ENCODE data around the gene TNPO2.
"Not testable (repeated sequence)": the region's sequence is repeated elsewhere in the genome, so short reads cannot be mapped to it uniquely, and the experiment has no call there.

TNPO2 gene

DNA sequence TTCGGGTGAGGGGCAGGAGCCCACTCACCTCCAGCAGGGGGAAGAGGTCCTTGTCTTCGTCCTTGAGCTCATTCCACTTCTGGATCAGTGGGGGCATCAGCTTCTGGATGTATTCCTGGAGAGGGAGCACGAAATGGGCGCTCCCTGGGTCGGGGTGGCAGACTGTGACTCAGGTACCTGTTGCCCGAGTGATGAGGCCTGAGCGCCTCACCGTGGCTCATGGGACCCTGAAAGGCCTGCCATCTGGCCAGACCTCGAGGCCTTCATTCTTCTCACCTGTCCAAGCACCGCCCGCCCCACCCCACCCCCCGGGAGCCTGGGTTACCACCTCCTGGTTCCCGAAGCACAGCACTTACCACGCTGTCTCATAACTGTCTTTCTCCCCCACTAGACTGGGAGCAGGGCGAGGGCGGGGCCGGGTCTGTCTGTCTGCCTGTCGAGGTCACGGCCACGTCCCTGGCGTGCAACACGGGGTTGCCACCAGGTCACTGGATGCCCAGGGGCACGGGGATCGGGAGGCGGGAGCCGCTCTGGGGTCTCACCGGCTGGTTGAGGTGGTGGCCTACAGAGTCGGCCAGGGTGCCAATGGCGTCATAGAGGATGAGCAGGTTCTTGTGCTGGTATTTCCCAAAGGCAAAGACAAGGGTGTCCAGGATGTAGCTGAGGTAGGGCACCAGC is 17.9 kb downstream of the TNPO2 start:
- DNase-seq (ENCODE audit: low read depth in 2 of 2) = no peak

DNA sequence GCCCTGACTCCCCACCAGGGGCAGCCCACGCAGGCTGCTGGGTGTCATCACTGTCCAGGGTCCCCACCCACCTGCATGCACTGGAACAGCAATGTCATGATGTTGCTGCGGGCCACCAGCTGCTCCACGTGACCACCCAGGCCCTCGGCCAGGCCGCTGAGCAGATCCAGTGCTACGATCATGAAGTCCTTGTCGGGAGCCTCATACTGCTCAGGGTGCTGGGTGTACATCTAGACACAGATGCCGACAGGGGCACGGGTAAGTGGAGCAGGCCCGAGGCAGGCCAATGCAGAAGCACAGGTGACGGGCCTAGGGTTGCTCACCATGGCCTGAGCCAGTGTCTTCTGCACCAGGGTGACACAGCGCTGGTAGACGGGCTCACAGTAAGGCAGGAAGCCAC is 18.6 kb downstream of the TNPO2 start:
- DNase-seq (ENCODE audit: low read depth in 2 of 2) = no peak

DNA sequence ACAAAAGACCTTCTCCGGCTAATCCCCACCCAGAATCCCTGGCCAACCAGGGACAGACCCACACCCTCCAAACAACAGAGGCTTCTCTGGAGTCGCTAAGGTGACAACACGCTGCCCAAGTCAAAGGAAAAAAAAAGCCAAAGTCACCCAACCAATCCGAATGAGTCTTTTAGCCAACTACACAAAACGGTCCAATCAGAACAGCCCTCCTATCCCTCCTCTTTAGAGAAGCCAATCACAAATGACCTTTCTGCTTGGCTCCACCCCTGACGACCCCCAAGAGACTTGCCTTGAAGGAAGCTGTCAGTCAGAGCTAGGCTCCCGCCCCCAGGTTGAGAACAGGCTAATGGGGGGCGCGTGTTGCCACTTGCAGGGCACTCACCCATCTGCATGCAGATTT is 20.7 kb downstream of the TNPO2 start:
- DNase-seq (ENCODE audit: low read depth in 2 of 2) = no peak

DNA sequence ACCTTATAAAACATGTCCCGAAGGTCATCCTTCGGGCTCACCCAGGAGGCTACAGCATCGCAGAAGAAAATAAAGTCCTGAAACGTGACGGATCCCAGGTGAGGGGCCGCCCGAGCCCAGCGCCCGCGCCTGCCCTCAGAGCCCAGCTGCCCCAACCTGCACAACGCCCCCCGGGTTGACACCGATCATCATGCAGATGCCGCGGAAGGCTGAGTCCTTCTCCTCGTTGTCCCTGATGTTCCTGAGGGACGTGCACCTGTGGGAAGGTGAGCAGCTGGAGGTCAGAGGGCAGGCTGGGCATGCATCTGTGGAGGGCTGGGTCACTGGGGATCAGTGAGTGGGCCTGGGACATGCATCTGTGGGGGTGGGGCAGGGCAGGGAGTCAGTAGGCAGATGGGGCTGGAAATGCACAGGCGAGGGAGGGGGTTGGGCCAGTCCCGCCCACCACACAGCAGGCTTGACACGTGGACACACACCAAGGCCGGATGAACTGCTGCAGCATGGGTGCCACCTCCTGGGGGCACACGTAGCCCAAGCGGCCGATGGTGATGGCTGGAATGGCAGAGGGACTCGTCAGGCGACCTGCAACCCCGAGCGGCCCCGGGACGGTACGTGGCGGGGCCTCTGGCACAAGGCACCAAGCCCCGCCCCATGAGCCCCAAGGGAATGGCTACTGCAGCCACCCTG is 22.0 kb downstream of the TNPO2 start:
- DNase-seq (ENCODE audit: low read depth in 2 of 2) = no peak

DNA sequence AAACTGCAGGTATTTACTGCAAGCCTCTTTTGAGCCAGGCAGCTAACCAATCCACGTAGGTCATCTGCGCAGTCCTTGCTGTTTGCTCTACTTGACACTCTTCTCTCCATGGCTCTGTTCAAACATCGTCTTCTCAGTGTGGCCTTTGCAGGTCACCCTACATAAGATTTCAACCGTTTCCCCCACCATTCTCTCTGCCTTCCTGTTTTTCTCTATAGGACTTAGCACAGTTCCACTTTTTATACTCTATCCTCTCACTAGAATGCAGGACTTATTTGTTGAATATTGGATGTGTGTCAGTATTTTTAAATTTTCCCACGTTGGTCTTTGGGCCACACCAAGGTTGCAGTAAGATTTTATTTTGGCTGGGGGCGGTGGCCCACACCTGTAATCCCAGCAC is 25.6 kb downstream of the TNPO2 start:
- DNase-seq (ENCODE audit: low read depth in 2 of 2) = no peak

DNA sequence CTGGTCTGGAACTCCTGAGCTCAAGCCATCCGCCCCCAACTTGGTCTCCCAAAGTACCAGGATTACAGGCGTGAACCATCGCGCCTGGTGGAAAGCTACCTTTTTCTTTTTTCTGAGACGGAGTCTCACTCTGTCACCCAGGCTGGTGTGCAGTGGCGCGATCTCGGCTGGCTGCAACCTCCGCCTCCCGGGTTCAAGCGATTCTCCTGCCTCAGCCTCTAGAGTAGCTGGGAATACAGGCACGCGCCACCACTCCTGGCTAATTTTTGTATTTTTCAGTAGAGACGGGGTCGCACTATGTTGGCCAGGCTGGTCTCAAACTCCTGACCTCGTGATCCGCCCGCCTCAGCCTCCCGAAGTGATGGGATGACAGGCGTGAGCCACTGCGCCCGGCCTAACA is 26.3 kb downstream of the TNPO2 start:
- not testable (repeated sequence) for DNase-seq (ENCODE audit: low read depth in 2 of 2)

DNA sequence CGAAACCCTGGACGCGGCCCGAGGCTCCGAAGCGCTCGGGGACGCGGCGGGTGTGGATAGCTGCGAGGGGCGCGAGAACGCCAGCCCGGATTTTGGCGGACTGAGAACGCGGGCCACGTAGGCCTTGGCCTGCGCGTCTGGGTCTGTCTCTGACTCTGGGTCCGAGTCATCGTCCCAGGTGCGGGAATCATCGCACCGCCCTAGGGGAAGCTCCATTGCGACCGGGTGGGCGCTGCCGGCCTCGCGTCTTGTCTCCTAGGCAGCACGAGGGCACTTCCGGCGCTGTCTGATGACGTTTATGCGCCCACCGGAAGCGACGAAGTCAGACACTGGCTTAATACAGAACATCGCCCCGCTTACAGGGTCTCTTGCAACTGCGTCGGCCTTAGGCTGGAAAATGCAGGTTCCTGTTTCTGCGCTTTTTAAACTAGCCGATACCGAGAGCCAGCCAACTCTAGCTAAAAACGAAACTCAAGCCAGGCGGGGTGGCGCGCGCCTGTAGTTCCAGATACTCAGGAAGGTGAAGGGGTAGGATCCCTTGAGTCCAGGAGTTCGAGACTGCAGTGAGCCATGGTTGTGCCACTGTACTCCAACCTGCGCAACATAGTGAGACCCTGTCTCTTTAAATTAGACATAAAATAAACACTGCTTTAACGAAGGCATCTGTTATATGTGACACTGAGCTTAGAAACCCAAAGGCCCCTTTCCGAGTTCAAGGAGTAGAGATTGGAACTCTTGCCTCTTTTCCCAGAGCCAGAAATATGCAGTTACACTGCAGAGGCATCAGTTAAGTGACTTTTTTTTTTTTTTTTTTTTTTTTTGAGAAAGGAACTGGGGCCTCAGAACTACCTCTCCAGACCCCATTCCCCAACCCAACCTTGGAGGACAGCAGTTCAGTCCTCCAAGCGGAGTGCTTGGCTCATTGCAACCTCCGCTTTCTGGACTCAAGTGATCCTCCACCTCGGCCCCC is 27.1 kb downstream of the TNPO2 start, which contains the start of gene FBXW9:
Gene FBXW9, minus strand, starts transcription at position 266 of the 970 bp plus-strand sequence. Its CDS starts 50 bp downstream, at position 216.
- DNase-seq (ENCODE audit: low read depth in 2 of 2) = peak; percentile 95 to 99

DNA sequence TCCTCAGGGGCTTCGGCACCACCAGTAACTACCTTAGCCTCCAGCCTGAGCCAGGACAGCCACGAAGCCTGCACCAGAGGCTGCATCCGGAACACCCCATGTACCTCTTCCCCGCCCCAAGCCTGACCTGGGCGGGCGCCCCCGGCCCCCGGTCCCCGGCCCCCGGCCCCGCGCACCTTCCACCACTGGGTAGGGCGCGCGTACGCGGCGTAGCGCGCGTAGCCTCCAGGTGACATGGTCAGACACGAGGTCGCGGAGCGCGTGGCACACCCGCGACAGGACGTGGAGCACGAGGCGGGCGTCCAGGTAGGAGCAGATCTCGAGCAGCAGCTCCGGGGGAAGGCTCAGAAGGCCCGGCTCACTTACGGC is 27.8 kb downstream of the TNPO2 start:
- DNase-seq (ENCODE audit: low read depth in 2 of 2) = no peak

DNA sequence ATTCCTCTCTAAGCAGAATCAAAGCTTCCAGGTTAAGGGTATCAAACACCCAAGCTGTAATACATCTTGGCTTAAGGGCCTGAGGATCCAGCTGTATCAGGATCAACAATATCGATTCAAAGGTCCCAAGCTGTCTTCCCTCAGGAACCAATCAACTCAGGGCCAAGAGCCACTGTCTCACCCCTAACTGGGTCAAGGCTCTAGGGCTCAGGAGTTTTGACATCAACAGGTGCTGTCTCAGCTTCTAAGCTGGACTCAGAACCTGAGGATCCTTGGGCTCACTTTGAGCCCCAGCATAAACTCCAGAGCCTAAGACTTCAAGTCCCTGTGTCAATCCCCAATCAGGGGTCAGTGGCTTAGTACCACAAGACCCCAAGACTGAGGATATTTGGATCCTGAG is 28.2 kb downstream of the TNPO2 start:
- no peak for DNase-seq (ENCODE audit: low read depth in 2 of 2)

DNA sequence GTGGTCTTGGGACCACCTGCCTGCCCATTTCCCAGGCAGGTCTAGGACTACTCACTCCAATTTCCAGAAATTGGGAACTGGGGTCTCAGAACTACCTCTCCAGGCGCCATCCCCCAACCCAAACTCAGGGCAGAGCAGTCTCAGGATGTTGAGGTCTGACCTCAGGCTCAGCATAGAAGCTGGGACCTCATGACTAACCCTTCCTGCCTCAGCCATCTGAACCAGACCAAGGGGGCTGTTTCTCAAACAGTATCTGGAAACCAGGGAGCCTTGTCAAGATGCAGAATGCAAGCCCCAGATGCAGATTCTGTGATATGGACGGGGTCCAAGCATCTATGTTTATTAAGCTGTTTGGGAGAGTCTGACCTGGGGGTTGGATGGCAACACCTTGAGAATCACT is 28.6 kb downstream of the TNPO2 start:
- no peak for DNase-seq (ENCODE audit: low read depth in 2 of 2)

DNA sequence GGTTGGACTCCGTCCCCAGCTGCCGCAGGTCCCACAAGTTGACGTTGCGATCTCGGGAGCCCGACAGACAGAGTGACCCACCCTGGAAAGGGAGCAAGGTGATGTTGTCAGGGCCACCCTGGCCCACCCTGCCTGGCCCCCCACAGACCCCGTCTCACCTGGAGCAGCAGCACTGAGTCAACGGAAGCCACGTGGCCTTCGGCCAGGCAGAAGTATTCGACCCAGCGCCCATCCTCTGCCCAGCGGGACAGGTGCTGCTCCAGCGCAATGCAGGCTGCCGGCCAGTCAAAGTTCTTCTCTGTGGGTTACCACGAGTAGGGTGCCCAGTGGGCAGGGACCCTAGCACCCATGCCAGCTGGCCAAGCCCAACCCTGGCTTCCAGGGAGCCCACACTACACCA is 29.1 kb downstream of the TNPO2 start:
- no peak for DNase-seq (ENCODE audit: low read depth in 2 of 2)

DNA sequence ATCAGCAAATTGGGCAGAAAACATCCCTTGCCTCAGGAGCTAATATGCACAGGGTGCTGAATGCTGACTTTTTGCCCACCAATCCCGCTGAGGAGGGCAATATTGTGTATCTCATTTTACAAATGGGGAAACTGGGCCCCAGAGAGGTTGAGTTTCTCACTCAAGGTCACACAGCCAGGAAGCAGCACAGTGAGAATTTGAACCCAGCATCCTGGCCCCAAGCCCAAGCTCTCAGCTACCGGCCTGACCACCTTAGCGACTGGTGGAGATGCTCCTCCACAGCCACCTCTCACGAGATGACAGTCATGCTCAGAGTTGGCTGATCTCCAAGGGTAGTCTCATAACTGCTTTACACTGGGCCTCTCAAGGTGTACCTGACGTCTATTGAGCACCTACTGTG is 30.8 kb downstream of the TNPO2 start:
- DNase-seq (ENCODE audit: low read depth in 2 of 2) = no peak

DNA sequence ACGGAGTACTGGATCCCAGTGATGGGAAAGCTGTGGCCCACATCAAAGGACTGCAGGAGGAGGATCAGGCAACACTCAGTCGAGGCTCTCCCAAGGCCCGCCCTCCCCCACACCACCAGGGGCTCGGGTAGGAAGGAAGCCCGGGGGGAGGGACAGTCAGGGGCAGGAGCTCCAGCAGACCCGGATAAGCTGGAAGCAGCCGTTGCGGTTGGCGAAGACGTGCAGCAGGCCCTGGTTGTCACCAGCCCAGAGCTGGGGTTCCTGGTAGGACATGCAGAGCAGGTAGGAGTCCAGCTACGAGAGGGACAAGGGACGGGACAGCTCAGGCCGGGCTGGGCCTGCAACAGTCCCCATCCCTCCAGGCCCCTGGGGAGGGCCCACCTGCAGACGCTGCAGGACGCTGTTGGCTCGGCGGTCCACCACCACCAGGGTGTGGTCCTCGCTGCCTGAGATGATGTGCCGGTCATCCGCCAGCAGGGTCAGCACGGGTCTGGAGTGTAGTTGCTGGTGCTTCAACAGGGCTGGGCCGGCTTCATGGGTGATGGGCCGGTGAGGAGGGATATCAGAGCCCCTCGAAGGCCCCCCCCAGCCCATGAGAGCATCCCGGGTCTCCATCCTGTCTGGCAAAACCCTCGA is 34.0 kb downstream of the TNPO2 start:
- no peak for DNase-seq (ENCODE audit: low read depth in 2 of 2)

DNA sequence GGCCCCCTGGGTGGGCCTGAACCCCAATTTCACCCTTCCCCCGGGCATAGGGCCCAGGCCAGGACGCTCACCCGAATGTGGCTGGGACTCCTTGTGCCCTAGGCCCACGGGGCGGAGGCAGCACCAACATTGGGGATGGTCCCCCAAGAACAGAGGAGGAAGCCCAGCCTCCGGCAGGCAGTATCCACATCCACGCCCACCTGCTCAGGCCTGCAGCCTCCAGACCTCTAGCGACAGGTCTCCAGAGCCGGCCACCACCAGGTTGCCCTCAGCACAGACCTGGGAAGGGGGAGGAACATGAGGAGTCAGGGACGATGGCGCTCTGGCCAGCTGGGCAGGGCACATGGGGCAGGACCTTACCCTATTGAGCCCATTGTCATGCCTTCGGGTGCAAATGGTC is 34.7 kb downstream of the TNPO2 start:
- no peak for DNase-seq (ENCODE audit: low read depth in 2 of 2)

DNA sequence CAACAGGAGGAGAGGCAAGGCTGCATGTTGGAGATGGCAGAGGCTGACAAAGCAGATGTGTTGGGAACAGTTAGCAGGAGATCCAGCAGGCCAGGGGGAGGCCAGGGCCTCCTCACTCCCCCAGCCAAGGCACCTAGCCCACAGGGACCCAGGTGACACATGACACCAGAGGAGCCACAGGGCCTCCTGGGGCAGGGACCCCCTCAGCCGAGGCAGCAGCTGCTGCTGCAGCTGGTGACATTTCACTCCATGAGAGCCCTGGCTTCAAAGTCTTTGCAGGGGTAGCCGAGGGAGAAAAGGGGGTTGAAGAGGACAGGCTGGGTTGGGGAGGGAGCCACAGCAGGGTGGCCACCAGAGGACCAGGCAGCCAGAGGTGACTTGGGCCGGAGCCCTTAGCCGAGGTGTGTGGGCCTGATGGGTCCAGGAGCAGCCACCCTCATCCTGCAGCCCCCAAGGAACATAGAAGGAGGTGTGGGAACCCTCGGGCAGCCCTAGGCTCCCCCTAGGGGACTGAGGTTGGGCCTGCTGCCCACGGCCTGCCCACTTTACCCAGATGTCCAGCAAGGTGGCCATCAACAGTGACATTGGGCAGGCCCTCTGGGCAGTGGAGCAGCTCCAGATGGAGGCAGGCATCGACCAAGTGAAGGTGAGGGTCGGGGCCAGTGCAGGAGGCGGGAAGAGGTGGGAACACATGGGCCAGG is 36.1 kb downstream of the TNPO2 start, which contains the start of gene GNG14:
Gene GNG14, plus strand, starts transcription at position 503 of the 701 bp plus-strand sequence. Its CDS starts 51 bp downstream, at position 554.
- DNase-seq (ENCODE audit: low read depth in 2 of 2) = no peak

DNA sequence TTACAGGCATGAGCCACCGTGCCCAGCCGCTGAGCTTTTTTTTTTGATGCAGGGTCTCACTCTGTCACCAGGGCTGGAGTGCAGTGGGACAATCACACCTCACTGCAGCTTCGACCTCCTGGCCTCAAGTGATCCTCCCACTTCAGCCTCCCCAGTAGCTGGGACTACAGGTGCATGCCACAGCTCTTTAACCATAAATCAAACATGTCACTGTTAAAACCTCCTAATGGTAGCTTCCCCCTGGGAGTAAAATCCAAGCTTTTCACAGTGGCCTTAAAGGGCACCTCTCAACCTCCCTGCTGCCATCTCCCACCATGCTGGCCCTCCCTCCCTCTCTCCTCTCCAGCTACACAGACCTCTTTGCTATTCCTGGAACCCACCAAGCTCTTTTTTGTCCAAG is 37.9 kb downstream of the TNPO2 start:
- DNase-seq (ENCODE audit: low read depth in 2 of 2) = no peak

DNA sequence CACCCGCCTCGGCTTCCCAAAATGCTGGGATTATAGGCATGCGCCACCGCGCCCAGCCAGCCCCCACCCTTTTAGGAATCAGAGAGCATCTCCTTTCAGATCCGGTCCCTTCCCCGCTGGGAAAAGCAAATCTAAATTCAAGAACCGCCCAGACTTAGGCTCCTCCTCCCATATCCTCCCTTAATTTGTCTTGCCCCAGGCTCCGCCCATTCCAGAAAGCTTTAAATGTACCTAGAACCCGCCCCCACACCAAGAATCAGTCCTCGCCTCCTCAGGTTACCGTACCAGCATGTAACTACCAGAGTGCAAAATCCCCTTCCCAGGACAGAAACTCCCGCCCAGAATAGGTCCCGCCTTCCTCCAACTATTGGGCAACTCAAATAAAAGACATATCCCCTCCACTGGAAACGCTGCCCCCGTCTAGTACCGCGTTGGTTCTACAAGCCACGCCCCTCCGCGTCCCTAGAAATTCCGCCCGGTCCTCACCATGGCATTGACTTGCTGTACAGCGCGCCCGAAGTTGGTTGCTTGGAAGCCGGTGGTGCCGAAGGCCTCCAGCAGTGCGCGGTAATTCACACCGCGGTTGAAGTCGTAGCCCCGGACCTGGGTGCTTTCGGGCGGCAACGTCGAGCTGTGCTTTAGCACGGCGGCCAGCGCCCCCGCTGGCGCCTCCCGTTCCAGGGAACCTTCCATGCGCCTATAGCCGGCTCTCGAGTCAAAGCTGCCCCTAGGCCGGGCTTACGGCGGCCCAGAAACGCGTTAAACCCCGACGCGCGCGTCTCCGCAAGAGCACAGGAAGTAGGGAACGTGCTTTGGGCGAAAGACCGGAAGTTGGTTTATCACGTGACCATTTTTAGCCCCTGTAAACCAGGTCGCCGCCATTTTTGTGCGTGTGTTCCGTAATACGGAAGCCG is 42.4 kb downstream of the TNPO2 start, which contains the start of gene DHPS:
Gene DHPS, minus strand, starts transcription at position 807 of the 914 bp plus-strand sequence. Its CDS starts 114 bp downstream, at position 693.
- peak; percentile 79 to 86 for DNase-seq (ENCODE audit: low read depth in 2 of 2)

DNA sequence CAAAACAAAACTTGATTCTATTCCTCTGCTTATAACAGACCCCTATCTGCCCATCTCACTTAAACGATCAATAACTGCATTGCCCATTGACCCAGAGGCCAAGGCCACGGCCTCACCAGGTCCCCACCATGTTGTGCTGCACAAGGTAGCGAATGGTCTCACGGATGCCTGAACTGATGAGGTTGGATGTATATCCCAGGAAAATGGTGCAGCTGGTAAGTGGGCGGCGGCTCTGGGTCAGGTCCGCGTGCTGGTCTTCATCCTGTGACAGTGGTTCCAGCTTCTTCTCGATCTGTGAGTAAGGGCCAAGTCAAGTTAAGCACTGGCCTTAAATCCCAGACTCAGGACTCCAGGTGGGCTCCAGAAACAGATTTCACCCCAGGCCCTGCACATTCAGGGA is 43.7 kb downstream of the TNPO2 start:
- DNase-seq (ENCODE audit: low read depth in 2 of 2) = no peak

DNA sequence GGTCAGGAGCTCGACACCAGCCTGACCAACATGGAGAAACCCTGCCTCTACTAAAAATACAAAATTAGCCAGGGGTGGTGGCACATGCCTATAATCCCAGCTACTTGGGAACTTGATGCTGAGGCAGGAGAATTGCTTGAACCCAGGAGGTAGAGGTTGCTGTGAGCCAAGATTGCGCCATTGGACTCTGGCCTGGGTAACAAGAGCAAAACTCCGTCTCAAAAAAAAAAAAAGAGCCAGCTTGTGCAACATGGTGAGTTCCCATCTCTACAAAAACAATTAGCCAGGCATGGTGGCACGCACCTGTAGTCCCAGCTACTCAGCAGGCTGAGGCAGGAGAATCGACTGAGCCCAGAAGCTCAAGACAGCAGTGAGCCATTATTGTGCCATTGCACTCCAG is 45.7 kb downstream of the TNPO2 start:
- not testable (repeated sequence) for DNase-seq (ENCODE audit: low read depth in 2 of 2)

DNA sequence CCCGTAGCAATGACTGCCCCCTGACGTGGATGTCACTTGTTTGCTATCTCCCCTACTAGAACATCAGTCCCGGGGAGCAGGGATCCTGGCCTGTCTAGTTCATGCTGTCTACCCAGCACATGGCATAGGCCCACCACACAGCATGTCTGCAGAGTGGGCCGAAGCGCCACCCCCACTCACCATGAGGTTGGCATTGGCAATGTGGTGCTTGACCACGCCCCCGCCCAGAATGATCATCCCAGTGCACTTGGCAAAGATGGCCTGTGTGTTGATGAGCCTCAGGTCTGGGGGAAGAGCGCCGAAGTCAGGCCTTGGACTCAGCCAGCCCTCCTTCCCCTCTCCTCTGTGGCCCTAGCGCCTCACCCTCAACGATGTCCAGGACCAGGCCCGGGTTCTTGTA is 46.8 kb downstream of the TNPO2 start:
- no peak for DNase-seq (ENCODE audit: low read depth in 2 of 2)
